Fibroblast of pulmonary artery (primary cell): Measurements from ENCODE around the gene TBC1D1.

Experiments used
- DNase-seq: peaks from one replicate; pipeline ENCODE4 v3.0.0-alpha.2; 2010; ENCODE audit warnings: low read depth
- H3K4me3 ChIP-seq: replicated peaks from 2 replicates; pipeline ENCODE4 v1.5.1; 2011; ENCODE audit warnings: low read depth, mild to moderate bottlenecking, control low read depth, low read length, moderate library complexity
- TF ChIP-seq, protein P1 (sequence below): IDR thresholded peaks from 2 replicates; pipeline ENCODE4 v1.5.1; 2011; ENCODE audit warnings: mild to moderate bottlenecking, control low read depth, low read length, inconsistent platforms; ENCODE audit errors: missing control alignments

TBC1D1 gene

DNA sequence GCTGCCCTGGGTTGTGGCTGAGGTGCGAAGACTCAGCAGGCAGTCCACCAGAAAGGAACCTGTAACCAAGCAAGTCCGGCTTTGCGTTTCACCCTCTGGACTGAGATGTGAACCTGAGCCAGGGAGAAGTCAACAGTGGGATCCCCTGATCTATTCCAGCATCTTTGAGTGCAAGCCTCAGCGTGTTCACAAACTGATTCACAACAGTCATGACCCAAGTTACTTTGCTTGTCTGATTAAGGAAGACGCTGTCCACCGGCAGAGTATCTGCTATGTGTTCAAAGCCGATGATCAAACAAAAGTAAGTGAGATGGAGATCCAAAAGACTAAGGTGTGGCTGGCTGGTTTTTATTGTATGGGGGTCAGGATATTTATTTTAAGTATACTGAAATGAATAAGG, 11.3 kb downstream of the TBC1D1 start:
- no peak overlapping the region for H3K4me3 ChIP-seq
- TF ChIP-seq, protein P1, sequence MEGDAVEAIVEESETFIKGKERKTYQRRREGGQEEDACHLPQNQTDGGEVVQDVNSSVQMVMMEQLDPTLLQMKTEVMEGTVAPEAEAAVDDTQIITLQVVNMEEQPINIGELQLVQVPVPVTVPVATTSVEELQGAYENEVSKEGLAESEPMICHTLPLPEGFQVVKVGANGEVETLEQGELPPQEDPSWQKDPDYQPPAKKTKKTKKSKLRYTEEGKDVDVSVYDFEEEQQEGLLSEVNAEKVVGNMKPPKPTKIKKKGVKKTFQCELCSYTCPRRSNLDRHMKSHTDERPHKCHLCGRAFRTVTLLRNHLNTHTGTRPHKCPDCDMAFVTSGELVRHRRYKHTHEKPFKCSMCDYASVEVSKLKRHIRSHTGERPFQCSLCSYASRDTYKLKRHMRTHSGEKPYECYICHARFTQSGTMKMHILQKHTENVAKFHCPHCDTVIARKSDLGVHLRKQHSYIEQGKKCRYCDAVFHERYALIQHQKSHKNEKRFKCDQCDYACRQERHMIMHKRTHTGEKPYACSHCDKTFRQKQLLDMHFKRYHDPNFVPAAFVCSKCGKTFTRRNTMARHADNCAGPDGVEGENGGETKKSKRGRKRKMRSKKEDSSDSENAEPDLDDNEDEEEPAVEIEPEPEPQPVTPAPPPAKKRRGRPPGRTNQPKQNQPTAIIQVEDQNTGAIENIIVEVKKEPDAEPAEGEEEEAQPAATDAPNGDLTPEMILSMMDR = no peak
- no peak for DNase-seq

GRCh38 chr4:37902738-37903693, 12.1 kb downstream of the TBC1D1 start:
- H3K4me3 ChIP-seq = no peak overlapping the region
- TF ChIP-seq, protein P1 = no peak
- no peak for DNase-seq

- TF ChIP-seq, protein P1 = no peak
- no peak for DNase-seq
- no peak overlapping the region for H3K4me3 ChIP-seq
Measured at GRCh38 chr4:37903901-37904300, 13.0 kb downstream of the TBC1D1 start.

DNA sequence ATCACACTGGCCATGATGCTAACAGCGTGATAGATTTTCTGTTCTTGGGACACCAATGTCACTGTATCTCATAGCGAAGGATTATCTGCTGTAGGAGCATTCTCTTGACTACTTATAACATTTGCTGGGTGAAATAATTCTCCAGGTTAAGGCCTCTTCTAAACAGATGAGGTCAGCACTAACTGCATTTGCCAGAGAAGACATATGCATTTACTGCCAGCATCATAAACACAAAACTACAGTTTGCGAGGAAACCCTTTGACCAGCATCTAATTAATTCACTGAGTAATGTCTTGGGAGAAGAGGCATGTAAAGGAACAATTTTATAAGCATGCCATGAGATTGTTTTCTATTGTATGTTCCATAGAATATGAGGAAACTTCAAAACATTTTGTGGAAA, 13.9 kb downstream of the TBC1D1 start:
- DNase-seq = no peak
- TF ChIP-seq, protein P1 = no peak

DNA sequence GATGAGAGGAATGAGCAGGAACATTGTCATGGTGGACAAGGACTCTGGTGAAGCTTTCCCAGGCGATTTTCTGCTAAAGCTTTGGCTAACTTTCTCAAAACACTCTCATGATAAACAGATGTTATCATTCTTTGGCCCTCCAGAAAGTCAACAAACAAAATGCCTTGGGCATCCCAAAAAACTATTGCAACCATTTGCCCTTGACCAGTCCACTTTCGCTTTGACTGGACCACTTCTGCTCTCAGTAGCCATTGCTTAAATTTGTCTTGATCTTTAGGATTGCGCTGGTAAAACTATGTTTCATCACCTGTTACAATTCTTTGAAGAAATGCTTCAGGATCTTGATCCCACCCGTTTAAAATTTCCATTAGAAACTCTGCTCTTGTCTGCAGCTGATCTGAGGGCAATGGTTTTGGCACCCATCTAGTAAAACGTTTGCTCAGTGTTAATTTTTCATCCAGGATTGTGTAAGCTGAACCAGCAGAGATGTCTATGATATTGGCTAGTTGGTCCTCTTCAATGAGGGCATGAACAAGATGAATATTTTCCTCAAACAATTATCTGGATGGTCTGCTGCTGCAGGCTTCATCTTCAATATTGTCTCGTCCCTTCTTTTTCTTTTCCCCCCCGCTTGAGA, 14.8 kb downstream of the TBC1D1 start:
- TF ChIP-seq, protein P1 = no peak
- H3K4me3 ChIP-seq = no peak overlapping the region
- DNase-seq = no peak

More for the DNA sequence above, 13.9 kb downstream of the TBC1D1 start:
- no peak overlapping the region for H3K4me3 ChIP-seq

- peak overlapping the region; percentile 27 for H3K4me3 ChIP-seq
- peak; percentile 72 for DNase-seq
- TF ChIP-seq, protein P1 = no peak
Measured at GRCh38 chr4:37908488-37909331, 17.8 kb downstream of the TBC1D1 start.
